Measurements from ENCODE around the gene ZNF90. TPM values are rescaled to one million over a fixed set of nuclear protein-coding genes. Genes with fewer than 3 reads are reported as not detected.
A peak's percentile ranks its signal among the peaks of the same experiment; 100 is the strongest.
"Not testable (repeated sequence)": the region's sequence is repeated elsewhere in the genome, so short reads cannot be mapped to it uniquely, and the experiment has no call there.

The ZNF90 gene
- total RNA-seq, result 4.8 and 5.1 TPM in 2 replicates

DNA sequence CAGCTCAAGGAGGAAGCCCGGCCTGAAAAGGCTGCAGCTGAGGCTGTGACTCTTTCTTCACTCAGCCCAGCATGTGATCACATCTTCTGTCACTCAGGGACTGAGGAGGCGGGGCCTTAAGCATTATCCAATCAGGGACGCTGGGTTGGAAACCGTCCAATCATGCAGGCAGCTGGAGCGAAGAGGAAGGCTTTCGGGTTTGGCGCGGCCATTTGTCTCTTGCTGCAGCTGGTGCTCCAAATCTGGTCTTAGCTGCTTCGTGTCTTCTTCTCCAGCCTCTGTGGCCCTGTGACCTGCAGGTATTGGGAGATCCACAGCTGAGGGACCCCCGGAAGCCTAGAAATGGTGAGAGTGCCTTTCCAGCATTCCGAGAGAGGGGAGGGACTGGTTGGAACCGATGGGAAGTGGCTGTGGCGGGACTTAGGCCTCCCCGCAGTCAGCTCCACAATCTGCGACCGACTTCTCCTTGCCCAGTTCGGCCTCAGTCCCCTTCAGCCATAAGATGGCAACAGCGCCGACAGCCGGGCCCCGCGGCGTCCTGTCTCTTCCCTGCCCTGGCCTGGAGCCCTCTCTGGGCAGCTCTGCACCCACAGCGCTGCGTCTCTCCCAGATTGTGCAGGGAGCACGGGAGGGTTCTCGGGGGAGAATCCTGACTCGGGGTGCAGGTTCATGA, at the start of gene ZNF90:
Gene ZNF90, plus strand, starts transcription at position 210 of the 673 bp plus-strand sequence. Its CDS starts 133 bp downstream, at position 343.
- H3K27me3 Mint-ChIP-seq, result no peaks in the 10 kb centered on the region
- peak within 1 kb of the TSS; percentile 88 for H3K4me3 Mint-ChIP-seq
- intact Hi-C loops (cut with micrococcal nuclease), result no loop called here
- peak within 1 kb of the TSS; percentile 62 for H3K27ac Mint-ChIP-seq
- H3K36me3 Mint-ChIP-seq (ENCODE audit: low read depth), result peaks cover 29% of the 10 kb centered on the region
- H3K4me1 Mint-ChIP-seq, result peaks cover 5% of the 10 kb centered on the region
- peaks cover 28% of the 10 kb centered on the region for H3K9me3 Mint-ChIP-seq
- peak; percentile 91 for DNase-seq

DNA sequence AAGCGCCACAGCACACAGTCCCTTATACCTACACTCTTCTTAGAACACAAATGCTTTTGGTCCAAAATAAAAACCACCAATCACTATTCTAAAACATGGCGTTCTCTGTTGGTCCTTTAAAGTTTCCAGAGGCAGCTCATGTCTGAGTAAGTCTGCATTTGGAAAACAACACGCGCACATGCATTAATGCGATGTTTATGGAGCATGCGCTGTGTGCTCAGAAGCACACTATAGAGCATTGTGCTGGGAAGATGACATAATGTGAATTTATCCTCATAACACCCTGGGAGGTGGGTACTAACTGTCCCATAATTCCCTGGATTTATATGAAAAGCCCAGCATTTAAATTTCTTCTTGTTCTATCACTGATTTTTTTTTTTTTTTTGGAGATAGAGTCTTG, 49.2 kb upstream of the ZNF90 start:
- intact Hi-C loops (cut with micrococcal nuclease), result no loop called here
- Mint-ChIP-seq H3K27me3 (no peaks in the 10 kb centered on the region), H3K9me3 (peaks cover 19% of the 10 kb centered on the region), H3K4me3 (no peak overlapping the region), H3K36me3 (ENCODE audit: low read depth) (peaks cover 40% of the 10 kb centered on the region), H3K27ac (no peak overlapping the region), H3K4me1 (no peaks in the 10 kb centered on the region)
- DNase-seq, result peak; percentile 26

DNA sequence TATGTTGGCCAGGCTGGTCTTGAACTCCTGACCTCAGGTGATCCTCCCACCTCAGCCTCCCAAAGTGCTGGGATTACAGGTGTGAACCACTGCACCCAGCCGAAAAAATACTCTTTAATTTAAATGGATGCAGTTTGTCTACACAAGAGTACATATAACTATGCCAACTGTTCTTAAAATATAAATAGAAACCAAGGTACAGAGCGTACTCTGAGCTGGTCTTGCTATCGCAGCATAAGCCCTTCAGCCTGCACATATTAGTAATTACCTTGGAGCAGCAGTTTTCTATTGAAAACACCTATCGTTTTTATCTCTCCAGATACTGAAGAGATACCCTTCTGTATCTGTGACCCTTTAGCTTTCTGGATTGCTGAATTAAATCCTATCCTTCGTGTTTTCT, 41.9 kb upstream of the ZNF90 start:
- Mint-ChIP-seq H3K4me1 (peaks cover 14% of the 10 kb centered on the region), H3K4me3 (no peak overlapping the region), H3K27ac (no peak overlapping the region), H3K9me3 (peaks cover 24% of the 10 kb centered on the region), H3K27me3 (no peaks in the 10 kb centered on the region), H3K36me3 (ENCODE audit: low read depth) (peaks cover 34% of the 10 kb centered on the region)
- intact Hi-C loops (cut with micrococcal nuclease), result no loop called here
- no peak for DNase-seq

- Mint-ChIP-seq H3K9me3 (peaks cover 14% of the 10 kb centered on the region), H3K27ac (peak overlapping the region; percentile 92), H3K4me1 (peaks cover 14% of the 10 kb centered on the region), H3K4me3 (peak overlapping the region; percentile 95), H3K27me3 (no peaks in the 10 kb centered on the region), H3K36me3 (ENCODE audit: low read depth) (peaks cover 21% of the 10 kb centered on the region)
- intact Hi-C loops (cut with micrococcal nuclease), result loop anchor here (2.0 kb wide), 1 partner anchor 172 kb away; no protein-coding TSS in a partner anchor
- no peak for DNase-seq
Observed at GRCh38 chr19:20038358-20039202, 39.2 kb upstream of the ZNF90 start.

DNA sequence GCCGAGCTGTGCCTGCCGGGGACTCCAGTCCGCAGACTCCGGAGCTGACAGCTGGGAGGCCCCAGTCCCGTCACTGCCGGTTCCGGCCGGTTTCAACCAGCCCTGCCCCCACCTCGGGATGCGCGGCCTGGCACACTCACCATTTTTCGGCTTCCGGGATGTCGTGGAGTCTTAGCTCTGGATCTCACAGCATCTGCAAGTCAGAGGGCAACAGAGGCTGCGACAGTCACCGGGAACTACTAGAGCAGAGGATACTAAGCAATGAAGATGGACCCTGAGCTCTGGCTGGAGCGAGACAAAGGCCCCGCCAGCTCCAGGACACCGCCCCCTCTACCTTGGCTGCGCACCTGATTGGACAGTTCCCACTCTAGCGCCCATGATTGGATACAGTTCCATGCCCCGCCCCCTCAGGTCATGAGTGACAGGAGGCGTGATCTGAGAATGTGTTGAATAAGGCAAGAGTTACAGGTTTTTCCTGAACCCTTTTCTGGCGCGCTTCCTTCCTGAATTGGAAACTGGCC, 38.5 kb upstream of the ZNF90 start, which contains the start of gene ZNF682:
Gene ZNF682, minus strand, starts transcription at position 303 of the 521 bp plus-strand sequence. Its CDS starts 160 bp downstream, at position 143.
- intact Hi-C loops (cut with micrococcal nuclease), result loop anchor here (2.0 kb wide), 1 partner anchor 172 kb away; no protein-coding TSS in a partner anchor
- Mint-ChIP-seq H3K9me3 (peaks cover 8% of the 10 kb centered on the region), H3K27me3 (no peaks in the 10 kb centered on the region), H3K4me3 (peak within 1 kb of the TSS; percentile 95), H3K27ac (peak within 1 kb of the TSS; percentile 92), H3K4me1 (peaks cover 14% of the 10 kb centered on the region), H3K36me3 (ENCODE audit: low read depth) (peaks cover 14% of the 10 kb centered on the region)
- DNase-seq, result peak; percentile 96

DNA sequence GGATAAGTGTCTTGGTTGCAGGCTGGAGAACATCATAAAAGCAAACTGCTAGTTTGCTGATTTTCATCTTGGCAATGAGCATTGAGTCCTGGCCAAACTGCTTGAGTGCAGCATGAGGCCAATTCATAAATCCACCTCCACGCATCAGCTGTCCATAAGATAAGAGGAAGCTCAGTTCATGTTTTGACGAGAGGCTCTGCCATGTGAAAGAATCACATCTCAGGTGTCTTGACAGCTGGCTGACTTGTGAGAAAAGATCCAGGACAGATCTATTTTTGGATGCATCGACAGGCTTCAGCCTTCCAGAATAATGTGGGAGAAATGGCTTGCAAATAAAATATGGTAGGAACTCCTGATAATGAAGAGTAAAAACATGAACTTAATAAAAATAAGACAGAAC, 33.1 kb upstream of the ZNF90 start:
- H3K4me3 Mint-ChIP-seq, result no peak overlapping the region
- H3K36me3 Mint-ChIP-seq (ENCODE audit: low read depth), result peaks cover 1% of the 10 kb centered on the region
- intact Hi-C loops (cut with micrococcal nuclease), result no loop called here
- no peak for DNase-seq
- H3K27ac Mint-ChIP-seq, result no peak overlapping the region
- peaks cover 3% of the 10 kb centered on the region for H3K9me3 Mint-ChIP-seq
- no peaks in the 10 kb centered on the region for H3K4me1 Mint-ChIP-seq
- no peaks in the 10 kb centered on the region for H3K27me3 Mint-ChIP-seq

- peaks cover 12% of the 10 kb centered on the region for H3K9me3 Mint-ChIP-seq
- DNase-seq; H3K27me3 Mint-ChIP-seq; H3K27ac Mint-ChIP-seq; H3K4me1 Mint-ChIP-seq; H3K4me3 Mint-ChIP-seq; intact Hi-C loops (cut with micrococcal nuclease); H3K36me3 Mint-ChIP-seq (ENCODE audit: low read depth): not testable (repeated sequence)
Observed at GRCh38 chr19:20045742-20046141, 32.1 kb upstream of the ZNF90 start.

DNA sequence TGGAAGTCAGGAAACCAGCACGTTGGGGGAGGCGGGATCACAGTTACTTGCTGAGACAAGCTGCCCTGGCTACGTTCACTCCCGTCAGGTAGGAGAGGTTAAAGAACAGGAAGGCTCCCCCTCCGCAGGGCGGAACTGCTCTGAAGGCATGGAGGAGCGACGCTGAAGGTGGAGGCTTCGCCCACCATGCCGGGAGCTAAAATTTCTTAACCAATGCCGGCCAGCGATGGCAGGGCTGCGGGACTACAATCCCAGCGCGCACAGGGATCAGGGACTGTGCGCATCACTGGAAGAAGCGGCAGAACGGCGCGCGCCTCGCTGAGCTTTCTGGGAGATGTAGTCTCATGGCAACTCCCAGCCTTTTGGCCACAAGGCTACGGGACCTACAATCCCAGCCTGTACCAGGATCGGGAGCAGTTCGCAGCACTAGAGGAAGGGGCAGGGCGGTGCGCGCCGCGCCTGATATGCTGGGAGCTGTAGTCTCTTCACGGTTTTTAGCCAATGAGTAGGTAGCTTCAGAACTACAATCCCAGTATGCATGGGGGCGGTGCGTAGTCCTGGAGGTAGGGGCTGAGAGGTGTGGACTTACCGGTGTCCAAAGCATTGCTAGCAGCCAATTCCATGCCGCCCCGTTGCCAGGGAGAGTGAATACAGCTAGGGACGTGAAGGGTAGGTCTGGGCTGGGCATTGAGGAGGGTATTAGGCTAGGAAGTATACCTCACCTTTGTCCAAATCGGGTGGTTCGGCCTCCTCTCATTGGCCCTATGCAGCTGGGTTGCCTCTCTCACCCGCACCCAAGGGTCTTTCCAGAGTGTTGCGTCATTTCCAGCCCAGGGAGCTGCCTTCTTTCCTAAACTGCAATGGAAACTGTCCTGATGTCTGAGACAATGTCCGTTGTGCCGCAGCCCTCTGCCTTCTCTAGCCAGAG, 25.7 kb upstream of the ZNF90 start:
- Mint-ChIP-seq H3K36me3 (ENCODE audit: low read depth) (peaks cover 1% of the 10 kb centered on the region), H3K9me3 (peaks cover 22% of the 10 kb centered on the region), H3K27ac (peak overlapping the region; percentile 82), H3K27me3 (no peaks in the 10 kb centered on the region), H3K4me1 (peaks cover 8% of the 10 kb centered on the region), H3K4me3 (peak overlapping the region; percentile 96)
- intact Hi-C loops (cut with micrococcal nuclease), result no loop called here
- DNase-seq, result peak; percentile 83

DNA sequence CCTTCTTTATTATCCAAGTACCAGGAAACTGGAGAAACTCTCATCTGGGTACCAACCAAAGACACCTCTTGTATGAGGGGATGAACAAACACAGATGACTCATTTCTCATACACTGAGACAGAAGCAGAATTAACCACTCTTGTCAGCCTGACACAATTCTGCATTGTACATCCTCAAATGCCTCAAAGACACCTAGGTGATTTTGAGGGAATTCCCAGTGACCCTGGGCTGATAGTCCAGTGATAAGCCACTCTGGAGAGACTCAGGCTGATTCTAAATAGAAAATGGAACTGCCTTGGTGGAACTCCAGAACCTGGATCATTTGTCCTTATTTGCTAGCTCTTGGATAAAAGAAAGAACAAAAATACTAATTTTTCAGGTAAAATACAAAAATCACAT, 19.1 kb upstream of the ZNF90 start:
- H3K4me3 Mint-ChIP-seq; H3K36me3 Mint-ChIP-seq (ENCODE audit: low read depth); DNase-seq; H3K27ac Mint-ChIP-seq; intact Hi-C loops (cut with micrococcal nuclease); H3K4me1 Mint-ChIP-seq; H3K27me3 Mint-ChIP-seq: not testable (repeated sequence)
- H3K9me3 Mint-ChIP-seq, result peaks cover 15% of the 10 kb centered on the region

- Mint-ChIP-seq H3K36me3 (ENCODE audit: low read depth) (peaks cover 2% of the 10 kb centered on the region), H3K9me3 (peaks cover 15% of the 10 kb centered on the region), H3K4me3 (no peak overlapping the region), H3K27me3 (no peaks in the 10 kb centered on the region), H3K27ac (no peak overlapping the region), H3K4me1 (no peaks in the 10 kb centered on the region)
- no peak for DNase-seq
- intact Hi-C loops (cut with micrococcal nuclease), result no loop called here
Observed at GRCh38 chr19:20060282-20060681, 17.5 kb upstream of the ZNF90 start.

DNA sequence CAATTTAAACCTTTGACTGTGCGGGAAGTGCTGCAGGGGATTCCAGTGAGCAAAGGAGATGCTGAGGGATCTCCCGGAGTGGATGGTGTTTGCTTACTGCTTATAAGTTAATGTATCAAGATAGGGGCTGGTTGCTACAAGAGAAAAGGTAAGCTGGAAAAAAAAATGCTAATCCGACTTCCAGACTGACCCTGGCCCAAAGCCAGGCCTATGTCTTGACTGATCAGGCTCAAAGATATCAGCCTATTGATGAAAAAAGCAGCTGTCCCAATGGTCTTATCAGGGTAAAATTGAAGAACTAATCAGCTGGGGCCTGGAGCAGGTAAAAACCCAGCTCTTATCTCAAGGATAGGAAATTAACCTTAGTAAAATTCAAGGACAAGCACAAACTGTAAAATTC, 10.9 kb upstream of the ZNF90 start:
- Mint-ChIP-seq H3K4me3 (no peak overlapping the region), H3K4me1 (no peaks in the 10 kb centered on the region), H3K27me3 (peaks cover 1% of the 10 kb centered on the region), H3K36me3 (ENCODE audit: low read depth) (peaks cover 2% of the 10 kb centered on the region), H3K9me3 (peaks cover 38% of the 10 kb centered on the region), H3K27ac (no peak overlapping the region)
- intact Hi-C loops (cut with micrococcal nuclease), result no loop called here
- no peak for DNase-seq

DNA sequence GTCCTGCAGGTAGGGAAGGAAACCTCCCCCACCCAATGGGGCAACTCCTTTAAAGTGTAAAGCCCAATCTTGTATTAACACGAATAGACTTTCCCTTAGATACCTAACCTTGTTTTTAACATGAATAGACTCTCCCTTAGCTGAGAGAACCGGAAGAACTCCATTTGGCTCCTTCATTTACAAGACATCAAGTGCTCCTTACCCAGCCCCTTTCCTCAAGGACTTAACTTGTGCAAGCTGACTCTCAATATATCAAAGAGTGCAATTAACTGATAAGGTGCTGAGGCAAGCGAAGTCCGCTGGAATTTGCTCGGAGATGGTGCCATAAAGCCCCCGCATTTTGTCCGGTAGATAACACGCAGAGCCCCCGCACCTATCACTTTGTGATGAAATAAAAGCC, 9.9 kb upstream of the ZNF90 start:
- peaks cover 42% of the 10 kb centered on the region for H3K9me3 Mint-ChIP-seq

DNA sequence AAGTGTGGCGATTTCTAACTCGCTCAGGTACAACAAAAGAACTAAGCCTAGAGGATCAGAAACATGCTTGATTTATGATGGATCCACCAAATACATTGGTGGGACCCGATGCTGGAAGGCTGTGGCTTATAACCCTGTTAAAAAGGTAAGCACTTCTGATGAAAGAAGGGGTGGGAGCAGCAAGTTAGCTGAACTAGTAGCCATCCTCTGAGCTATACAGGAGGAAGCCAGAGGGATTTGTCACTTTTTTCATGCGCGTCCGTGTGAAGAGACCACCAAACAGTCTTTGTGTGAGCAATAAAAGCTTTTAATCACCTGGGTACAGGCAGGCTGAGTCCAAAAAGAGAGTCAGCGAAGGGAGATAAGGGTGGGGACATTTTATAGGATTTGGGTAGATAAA, 9.2 kb upstream of the ZNF90 start:
- H3K36me3 Mint-ChIP-seq (ENCODE audit: low read depth); DNase-seq; intact Hi-C loops (cut with micrococcal nuclease); H3K4me3 Mint-ChIP-seq; H3K4me1 Mint-ChIP-seq; H3K27ac Mint-ChIP-seq; H3K27me3 Mint-ChIP-seq: not testable (repeated sequence)
- peaks cover 47% of the 10 kb centered on the region for H3K9me3 Mint-ChIP-seq

More for the DNA sequence above, 9.9 kb upstream of the ZNF90 start:
- Mint-ChIP-seq H3K36me3 (ENCODE audit: low read depth) (peaks cover 2% of the 10 kb centered on the region), H3K27ac (no peak overlapping the region), H3K4me1 (no peaks in the 10 kb centered on the region), H3K4me3 (no peak overlapping the region), H3K27me3 (peaks cover 1% of the 10 kb centered on the region)
- intact Hi-C loops (cut with micrococcal nuclease), result no loop called here
- DNase-seq, result no peak
